Fibroblast of mammary gland (primary cell): ENCODE results near the gene METTL22.
A peak's percentile ranks its signal among the peaks of the same experiment; 100 is the strongest.

ENCODE experiments used
- DNase-seq: peaks from one replicate; pipeline ENCODE4 v3.0.0-alpha.2; 2010; ENCODE audit warnings: low read depth
- H3K4me3 ChIP-seq: 2 replicates; pipeline ENCODE4 v1.5.1; 2011; ENCODE audit warnings: low read depth, mild to moderate bottlenecking, low read length, moderate library complexity; ENCODE audit not compliant: control insufficient read depth
- TF ChIP-seq, protein P1 (sequence below): conservative IDR thresholded peaks from 2 replicates; pipeline ENCODE4 v1.5.1; 2011; ENCODE audit warnings: low read depth, low read length, inconsistent platforms; ENCODE audit not compliant: control insufficient read depth, insufficient read depth

The METTL22 gene

GRCh38 chr16:8585857-8586256 lies 35.6 kb upstream of the METTL22 start:
- peak; percentile 7 for DNase-seq
- TF ChIP-seq, protein P1, sequence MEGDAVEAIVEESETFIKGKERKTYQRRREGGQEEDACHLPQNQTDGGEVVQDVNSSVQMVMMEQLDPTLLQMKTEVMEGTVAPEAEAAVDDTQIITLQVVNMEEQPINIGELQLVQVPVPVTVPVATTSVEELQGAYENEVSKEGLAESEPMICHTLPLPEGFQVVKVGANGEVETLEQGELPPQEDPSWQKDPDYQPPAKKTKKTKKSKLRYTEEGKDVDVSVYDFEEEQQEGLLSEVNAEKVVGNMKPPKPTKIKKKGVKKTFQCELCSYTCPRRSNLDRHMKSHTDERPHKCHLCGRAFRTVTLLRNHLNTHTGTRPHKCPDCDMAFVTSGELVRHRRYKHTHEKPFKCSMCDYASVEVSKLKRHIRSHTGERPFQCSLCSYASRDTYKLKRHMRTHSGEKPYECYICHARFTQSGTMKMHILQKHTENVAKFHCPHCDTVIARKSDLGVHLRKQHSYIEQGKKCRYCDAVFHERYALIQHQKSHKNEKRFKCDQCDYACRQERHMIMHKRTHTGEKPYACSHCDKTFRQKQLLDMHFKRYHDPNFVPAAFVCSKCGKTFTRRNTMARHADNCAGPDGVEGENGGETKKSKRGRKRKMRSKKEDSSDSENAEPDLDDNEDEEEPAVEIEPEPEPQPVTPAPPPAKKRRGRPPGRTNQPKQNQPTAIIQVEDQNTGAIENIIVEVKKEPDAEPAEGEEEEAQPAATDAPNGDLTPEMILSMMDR: no peak
- no peak overlapping the region for H3K4me3 ChIP-seq

- DNase-seq: no peak
- H3K4me3 ChIP-seq: no peak overlapping the region
- TF ChIP-seq, protein P1: no peak
These were observed 34.4 kb upstream of the METTL22 start for GRCh38 chr16:8587065-8587464.

- DNase-seq: no peak
- TF ChIP-seq, protein P1: no peak
- no peak overlapping the region for H3K4me3 ChIP-seq
These were observed 32.8 kb upstream of the METTL22 start for GRCh38 chr16:8588682-8589056.

DNA sequence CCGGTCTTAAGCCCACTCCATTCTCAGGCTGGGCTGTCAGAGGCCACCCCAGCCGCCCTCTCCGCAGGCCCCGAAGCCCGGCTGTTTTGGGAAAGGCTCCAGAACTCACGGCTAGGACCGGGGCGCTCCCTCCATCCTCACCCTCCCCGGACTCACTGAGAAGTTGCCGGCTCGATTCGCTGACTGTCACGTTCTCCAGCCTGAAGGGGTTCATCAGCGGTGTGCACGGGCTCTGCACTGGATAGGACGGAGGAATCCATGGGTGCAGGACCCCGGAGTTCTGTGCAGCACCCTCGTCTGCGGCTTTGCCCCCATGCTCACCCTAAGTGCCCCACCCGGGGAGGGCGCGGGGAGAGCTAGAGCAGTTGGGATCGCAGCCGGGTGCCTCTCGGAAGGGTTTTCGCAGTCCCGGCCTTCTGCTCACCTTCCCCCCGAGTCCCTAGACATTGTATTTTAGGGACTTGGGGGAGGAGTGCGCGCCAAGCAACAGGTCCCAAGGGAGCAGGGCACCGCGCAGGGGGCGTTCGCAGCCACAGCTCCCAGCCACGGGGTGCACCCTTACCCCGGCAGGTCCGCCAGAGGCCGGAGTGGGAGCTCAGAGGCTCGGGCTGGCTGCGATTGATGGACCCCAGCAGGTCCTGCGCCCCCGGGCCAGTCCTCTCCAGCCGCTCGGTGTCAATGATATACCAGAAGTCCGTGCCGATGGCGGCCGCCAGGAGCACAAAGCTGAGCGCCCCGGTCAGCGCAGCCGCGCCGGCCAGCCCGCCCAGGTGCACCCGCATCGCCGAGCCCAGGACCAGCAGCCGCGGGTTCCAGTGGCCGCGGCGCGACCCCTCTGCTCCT lies 32.2 kb upstream of the METTL22 start:
- no peak overlapping the region for H3K4me3 ChIP-seq
- no peak for DNase-seq

DNA sequence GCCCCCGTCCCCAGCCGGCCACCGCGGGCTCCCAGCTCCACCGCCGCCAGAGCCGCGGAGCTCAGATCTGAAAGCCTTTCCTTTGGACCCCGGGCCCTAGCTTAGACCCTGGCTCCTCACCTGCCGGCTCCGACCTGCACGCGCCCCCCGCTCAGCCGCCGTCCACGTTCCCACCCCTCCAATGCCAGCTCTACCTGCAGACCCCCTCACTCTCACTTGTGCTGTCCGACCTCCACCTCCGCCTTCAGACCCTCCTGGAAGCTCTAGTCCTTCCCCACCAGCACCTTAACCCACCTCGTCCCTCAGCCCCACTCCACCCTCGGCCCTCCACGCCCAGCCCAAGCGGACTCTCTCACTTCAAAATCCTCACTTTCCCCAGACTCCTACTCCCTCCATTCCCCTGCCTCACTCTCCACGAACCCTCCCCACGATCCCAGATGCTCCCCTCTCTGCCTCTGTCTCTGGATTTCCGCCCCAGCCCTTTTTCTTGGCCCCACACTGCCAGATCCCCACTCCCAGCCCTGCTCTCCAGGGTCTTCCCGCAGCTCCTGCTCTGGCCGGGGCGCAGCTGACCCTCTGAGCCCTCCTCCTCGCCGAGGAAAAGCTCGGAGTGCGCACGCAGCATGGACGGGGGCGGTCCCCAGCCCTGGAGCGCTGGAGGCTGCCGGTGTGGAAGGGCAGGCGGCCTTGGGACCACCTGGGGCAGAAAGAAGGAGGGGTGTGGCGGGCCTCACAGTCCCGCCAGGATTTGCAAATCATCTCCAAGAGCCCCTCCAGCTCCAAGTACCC lies 31.4 kb upstream of the METTL22 start, which contains the start of gene TMEM114:
Gene TMEM114 (minus strand): TSS at position 612 of the 789 bp plus-strand sequence. CDS start 673 bp downstream, outside the sequence.
- TF ChIP-seq, protein P1: no peak
- DNase-seq: no peak
- no peak within 1 kb of the TSS for H3K4me3 ChIP-seq

More for the DNA sequence above, 32.2 kb upstream of the METTL22 start:
- TF ChIP-seq, protein P1: no peak

DNA sequence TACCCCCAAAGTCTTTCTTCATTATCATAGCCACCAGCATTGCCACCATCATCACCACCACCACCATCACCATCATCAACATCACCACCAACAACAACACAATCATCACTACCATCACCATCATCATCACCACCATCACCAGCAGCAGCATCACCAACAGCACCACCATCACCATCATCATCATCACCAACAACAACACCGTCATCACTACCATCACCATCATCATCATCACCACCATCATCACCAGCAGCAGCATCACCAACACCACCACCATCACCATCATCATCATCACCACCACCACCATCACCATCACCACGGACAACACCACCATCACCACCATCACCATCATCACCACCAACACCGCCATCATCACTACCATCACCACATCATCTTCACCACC lies 30.7 kb upstream of the METTL22 start:
- DNase-seq: no peak
- H3K4me3 ChIP-seq: no peak overlapping the region
- TF ChIP-seq, protein P1: no peak
